H1 (cell line): ENCODE measurements around the gene FA2H. TPM values are rescaled to one million over a fixed set of nuclear protein-coding genes. Genes with fewer than 3 reads are reported as not detected.

ENCODE experiments used
- CTCF ChIA-PET: fragments of 300-600 bp; sonication (Branson Sonifier 250); formaldehyde crosslinking; loops from one replicate; lab custom pipeline; 2021; ENCODE audit not compliant: partially characterized antibody; lab: Charles Lee
- POLR2A ChIA-PET: fragments of 300-600 bp; sonication (Branson Sonifier 250); formaldehyde crosslinking; loops from one replicate; lab custom pipeline; 2021; ENCODE audit warnings: inconsistent platforms; ENCODE audit not compliant: partially characterized antibody; lab: Charles Lee
- DNase-seq, 2 experiments: peaks; one replicate each; pipeline versions ENCODE4 v3.0.0 to v3.0.0-alpha.2; 2010 to 2022; ENCODE audit warnings: low spot score in 2 of 2, low read depth in 1 of 2, mixed read lengths in 1 of 2
- FAIRE-seq: peaks from 2 replicates; lab custom pipeline; 2011; peaks lifted over from hg19 to GRCh38; lab: Jason Lieb, UNC
- H2AFZ ChIP-seq: 2 replicates; pipeline ENCODE4 v1.8.1; 2012; ENCODE audit warnings: low read length, inconsistent platforms
- H2AK5ac ChIP-seq: 2 replicates; pipeline ENCODE4 v1.6.1; 2013; ENCODE audit warnings: low read depth, low read length
- H2BK120ac ChIP-seq: replicated peaks from 2 replicates; pipeline ENCODE3; 2013; ENCODE audit warnings: low read depth, low read length, inconsistent platforms
- H2BK12ac ChIP-seq: 2 replicates; pipeline ENCODE4 v1.6.1; 2013; ENCODE audit warnings: low read depth, low read length
- H2BK15ac ChIP-seq: 2 replicates; pipeline ENCODE4 v1.6.1; 2013; ENCODE audit warnings: low read length
- H2BK20ac ChIP-seq: 2 replicates; pipeline ENCODE4 v1.6.1; 2013; ENCODE audit warnings: low read length
- H2BK5ac ChIP-seq: 2 replicates; pipeline ENCODE4 v1.6.1; 2013; ENCODE audit warnings: low read depth, low read length
- H3K14ac ChIP-seq: 2 replicates; pipeline ENCODE4 v1.6.1; 2013; ENCODE audit warnings: inconsistent platforms; ENCODE audit not compliant: insufficient read length
- H3K18ac ChIP-seq: 2 replicates; pipeline ENCODE4 v1.6.1; 2013; ENCODE audit warnings: low read length; ENCODE audit errors: extremely low read depth
- H3K23ac ChIP-seq: 2 replicates; pipeline ENCODE4 v1.6.1; 2013; ENCODE audit warnings: inconsistent platforms; ENCODE audit not compliant: insufficient read length
- H3K23me2 ChIP-seq: 2 replicates; pipeline ENCODE4 v1.6.1; 2013; ENCODE audit warnings: low read depth, low read length
- H3K27ac ChIP-seq: 2 replicates; pipeline ENCODE4 v1.6.1; 2011; ENCODE audit warnings: low read depth, low read length, inconsistent platforms
- H3K27me3 ChIP-seq, 4 experiments: replicated peaks in 1 of 4; 1 replicate in 1 of 4; 2 replicates in 3 of 4; pipeline versions ENCODE4 v1.6.1 to v1.8.1; 2011 to 2013; ENCODE audit warnings: low read length in 3 of 4, mild to moderate bottlenecking in 3 of 4, inconsistent platforms in 2 of 4, mixed read lengths in 2 of 4, moderate library complexity in 1 of 4; ENCODE audit not compliant: control insufficient read depth in 3 of 4, insufficient read depth in 3 of 4; ENCODE audit errors: extremely low read depth in 1 of 4
- H3K36me3 ChIP-seq, 4 experiments: 2 replicates each; pipeline versions ENCODE4 v1.6.1 to v1.8.1; 2011 to 2013; ENCODE audit warnings: mild to moderate bottlenecking in 4 of 4, low read length in 3 of 4, moderate library complexity in 2 of 4, control low read depth in 1 of 4, inconsistent platforms in 1 of 4; ENCODE audit not compliant: insufficient read depth in 4 of 4, control insufficient read depth in 2 of 4
- H3K4ac ChIP-seq: replicated peaks from 2 replicates; pipeline ENCODE3; 2013; ENCODE audit warnings: low read length, low read depth, mixed read lengths, inconsistent platforms; ENCODE audit not compliant: insufficient read length
- H3K4me1 ChIP-seq, 4 experiments: replicated peaks in 1 of 4; 1 replicate in 1 of 4; 2 replicates in 3 of 4; pipeline versions ENCODE4 v1.6.1 to v1.8.1; 2011 to 2013; ENCODE audit warnings: low read length in 3 of 4, inconsistent platforms in 2 of 4, mixed read lengths in 1 of 4; ENCODE audit not compliant: insufficient read depth in 4 of 4, control insufficient read depth in 3 of 4
- H3K4me2 ChIP-seq, 2 experiments: 2 replicates each; pipeline versions ENCODE4 v1.6.1 to v1.8.1; 2011 to 2013; ENCODE audit warnings: low read depth in 2 of 2, low read length in 2 of 2, control low read depth in 1 of 2, inconsistent platforms in 1 of 2, mild to moderate bottlenecking in 1 of 2; ENCODE audit not compliant: insufficient read depth in 1 of 2
- H3K4me3 ChIP-seq, 4 experiments: fragments of 200-600, 300-600 bp in 1 of 4; sonication (generic), shearing (Covaris generic), sonication (Bioruptor Twin) in 1 of 4; 2 replicates each; pipeline versions ENCODE4 v1.5.1 to v1.8.1; 2011 to 2016; ENCODE audit warnings: low read length in 4 of 4, low read depth in 3 of 4, control low read depth in 2 of 4, inconsistent platforms in 2 of 4, mild to moderate bottlenecking in 2 of 4, mixed read lengths in 1 of 4, moderate library complexity in 1 of 4; ENCODE audit not compliant: insufficient read depth in 2 of 4; ENCODE audit errors: extremely low read depth in 1 of 4
- H3K56ac ChIP-seq: replicated peaks from 2 replicates; pipeline ENCODE3; 2013; ENCODE audit warnings: low read depth, mild to moderate bottlenecking, mixed read lengths, low read length, inconsistent platforms; ENCODE audit not compliant: insufficient read length
- H3K79me1 ChIP-seq: 2 replicates; pipeline ENCODE4 v1.6.1; 2013; ENCODE audit warnings: low read depth, low read length, control low read depth
- H3K79me2 ChIP-seq, 2 experiments: 2 replicates each; pipeline versions ENCODE4 v1.6.1 to v1.8.1; 2012 to 2013; ENCODE audit warnings: low read length in 2 of 2, mild to moderate bottlenecking in 2 of 2, inconsistent platforms in 1 of 2; ENCODE audit not compliant: insufficient read depth in 2 of 2, control insufficient read depth in 1 of 2
- H3K9ac ChIP-seq, 4 experiments: replicated peaks in 1 of 4; 1 replicate in 1 of 4; 2 replicates in 3 of 4; pipeline versions ENCODE4 v1.6.1 to v1.8.1; 2011 to 2013; ENCODE audit warnings: low read depth in 3 of 4, low read length in 3 of 4, control low read depth in 2 of 4, mild to moderate bottlenecking in 2 of 4, moderate library complexity in 2 of 4, inconsistent platforms in 1 of 4; ENCODE audit errors: extremely low read depth in 1 of 4
- H3K9me3 ChIP-seq, 2 experiments: 2 replicates each; pipeline versions ENCODE4 v1.6.1 to v1.8.1; 2012 to 2013; ENCODE audit warnings: mild to moderate bottlenecking in 2 of 2, moderate library complexity in 2 of 2, control low read depth in 1 of 2, inconsistent platforms in 1 of 2, low read depth in 1 of 2, low read length in 1 of 2, mixed read lengths in 1 of 2; ENCODE audit not compliant: insufficient read depth in 2 of 2
- H4K20me1 ChIP-seq, 2 experiments: replicated peaks in 1 of 2; 2 replicates each; pipeline versions ENCODE3 to v1.8.1; 2011 to 2013; ENCODE audit warnings: inconsistent platforms in 2 of 2, low read length in 2 of 2, mild to moderate bottlenecking in 1 of 2; ENCODE audit not compliant: insufficient read depth in 2 of 2, control insufficient read depth in 1 of 2
- H4K5ac ChIP-seq: 2 replicates; pipeline ENCODE4 v1.6.1; 2013; ENCODE audit warnings: low read length, low read depth, mixed read lengths, inconsistent platforms; ENCODE audit not compliant: insufficient read length
- H4K8ac ChIP-seq: 2 replicates; pipeline ENCODE4 v1.8.0; 2013; ENCODE audit warnings: mild to moderate bottlenecking, moderate library complexity, low read length, inconsistent platforms; ENCODE audit not compliant: insufficient read depth; ENCODE audit errors: extremely low read depth
- H4K91ac ChIP-seq: replicated peaks from 2 replicates; pipeline ENCODE3; 2013; ENCODE audit warnings: low read length, mixed read lengths, inconsistent platforms; ENCODE audit not compliant: insufficient read length
- WGBS, 2 experiments: shearing (Covaris generic) in 1 of 2; methylation state at CpG; one replicate each; pipeline versions ENCODE4 v1.1.6 to v1.1.7; 2013 to 2015; ENCODE audit warnings: low lambda C conversion rate in 2 of 2, mixed read lengths in 2 of 2, inconsistent platforms in 1 of 2, low coverage in 1 of 2, missing lambda C conversion rate in 1 of 2; ENCODE audit not compliant: insufficient replicate concordance in 2 of 2, insufficient coverage in 1 of 2, insufficient read length in 1 of 2; ENCODE audit errors: extremely low coverage in 1 of 2, missing lambda C conversion rate in 1 of 2; 5-methylcytosine and 5-hydroxymethylcytosine counted together
- polyA plus RNA-seq, 7 experiments: library from polyadenylated mRNA; depleted of rRNA in 3 of 7; stranded (reverse) in 5 of 7; unstranded in 2 of 7; fragments of >200 nt in 5 of 7; fragments of 200-250 nt in 2 of 7; gene quantifications; 1 replicate in 5 of 7; 2 replicates in 1 of 7; 4 replicates in 1 of 7; pipeline versions ENCODE4 v1.2.1 to v1.2.3, GENCODE V29; 2011 to 2013; ENCODE audit warnings: missing spikeins in 2 of 7, mixed read lengths in 2 of 7
- total RNA-seq: library from RNA; stranded (reverse); fragmentation: NEBNext Ultra II Directional; extraction: Animal tissue kit (Norgen Biotek cat#: 25700); gene quantifications from 2 replicates; pipeline ENCODE4 v1.2.1, GENCODE V29; 2021
- TF ChIP-seq, protein P1 (sequence below): IDR thresholded peaks from 2 replicates; pipeline ENCODE4 v1.6.1; 2011; ENCODE audit warnings: low read depth, mild to moderate bottlenecking, low read length; ENCODE audit not compliant: insufficient read depth

The FA2H gene
- total and polyA plus RNA-seq, 2 of the 8 experiments (the other 6 are each of a cell fraction or from before 2014, with no cell fraction given) = 2.1 to 2.5 TPM

DNA sequence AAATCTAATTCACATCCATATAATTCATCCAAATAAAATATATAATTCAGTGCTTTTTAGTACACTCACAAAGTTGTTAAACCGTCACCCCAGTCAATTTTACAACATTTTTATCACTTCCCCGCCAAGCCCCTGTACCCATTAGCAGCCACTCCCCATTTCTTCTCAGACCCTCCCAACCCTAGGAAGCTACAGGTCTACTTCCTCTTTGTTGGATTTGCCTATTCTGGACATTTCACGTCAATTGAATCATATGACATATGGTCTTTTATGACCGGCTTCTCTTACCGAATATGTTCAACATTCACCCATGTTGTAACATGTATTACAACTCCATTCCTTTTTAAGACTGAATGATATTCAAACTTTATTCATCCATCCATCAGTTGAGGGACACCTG, 54.0 kb downstream of the FA2H start:
- no peaks in the 10 kb centered on the region; a peak in 1 of 7 replicates for H3K4me1 ChIP-seq
- H3K23me2 ChIP-seq = no peaks in the 10 kb centered on the region; the same call in 1 of the 2 replicates
- no peaks in the 10 kb centered on the region for H3K27me3 ChIP-seq
- no peaks in the 10 kb centered on the region for H4K20me1 ChIP-seq
- no peak overlapping the region for H4K91ac ChIP-seq
- H3K4me3 ChIP-seq = no peak overlapping the region
- no peak overlapping the region for H3K56ac ChIP-seq
- H4K5ac ChIP-seq = no peak overlapping the region
- no peak overlapping the region for H2BK15ac ChIP-seq
- no peak overlapping the region for H2BK12ac ChIP-seq
- no peak overlapping the region for H3K23ac ChIP-seq
- no peak overlapping the region for H2AK5ac ChIP-seq
- no peak overlapping the region for H3K14ac ChIP-seq
- H3K4me2 ChIP-seq = no peak overlapping the region
- ChIA-PET CTCF (interaction anchor here (0.9 to 21.3 kb wide), 7 partner anchors 9 to 142 kb away, joined by 3 to 576 read pairs (median 5); no protein-coding TSS in a partner anchor), POLR2A (interaction anchor here (0.6 to 2.2 kb wide), 2 partner anchors 10 to 85 kb away, joined by 3 to 6 read pairs; no protein-coding TSS in a partner anchor)
- H4K8ac ChIP-seq = no peak overlapping the region
- no peak overlapping the region for H2BK120ac ChIP-seq
- H2BK20ac ChIP-seq = no peak overlapping the region
- no peak overlapping the region for H3K18ac ChIP-seq
- TF ChIP-seq, protein P1, sequence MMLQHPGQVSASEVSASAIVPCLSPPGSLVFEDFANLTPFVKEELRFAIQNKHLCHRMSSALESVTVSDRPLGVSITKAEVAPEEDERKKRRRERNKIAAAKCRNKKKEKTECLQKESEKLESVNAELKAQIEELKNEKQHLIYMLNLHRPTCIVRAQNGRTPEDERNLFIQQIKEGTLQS = no peak
- H2BK5ac ChIP-seq = no peak overlapping the region
- no peak overlapping the region for H3K9ac ChIP-seq
- 86% methylated on average over 5 of the region's 5 CpGs; no CpG with 5 or more reads in 1 of the 2 experiments for WGBS, 2 experiments
- H3K4ac ChIP-seq = no peak overlapping the region
- no peaks in the 10 kb centered on the region for H3K9me3 ChIP-seq
- no peak overlapping the region for H2AFZ ChIP-seq
- H3K79me2 ChIP-seq = no peaks in the 10 kb centered on the region
- H3K79me1 ChIP-seq = no peaks in the 10 kb centered on the region
- no peak overlapping the region for H3K27ac ChIP-seq
- no peaks in the 10 kb centered on the region for H3K36me3 ChIP-seq
- no peak for FAIRE-seq
- no peak for DNase-seq
